Superior temporal gyrus (tissue), 1 donor: ENCODE results near the gene PEX11B.

Experiments
- DNase-seq: peaks from one replicate; pipeline ENCODE4 v3.0.0-alpha.2; 2016; ENCODE audit errors: extremely low spot score

PEX11B gene

GRCh38 chr1:145871994-145872924 lies 46.3 kb downstream of the PEX11B start:
- DNase-seq = peak; percentile 43

DNA sequence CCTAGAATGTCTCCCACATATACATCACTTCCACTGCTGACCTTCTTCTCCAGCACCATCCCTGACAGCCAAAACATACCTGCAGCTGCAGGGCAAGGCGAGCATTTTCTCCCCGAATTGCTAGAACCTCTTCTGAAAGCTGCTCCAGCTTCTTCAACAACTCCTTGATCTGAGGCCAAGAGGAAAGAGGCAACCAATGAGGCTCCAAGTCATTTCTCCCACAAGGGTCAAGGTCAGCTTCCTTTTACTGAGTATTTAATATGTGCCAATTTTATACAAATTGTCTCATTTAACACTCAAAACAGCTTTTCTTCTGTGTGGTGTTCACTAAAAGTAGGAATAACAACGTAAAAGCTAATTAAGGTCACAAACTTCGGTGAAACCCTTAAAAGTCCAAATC lies 50.3 kb downstream of the PEX11B start:
- no peak for DNase-seq

DNA sequence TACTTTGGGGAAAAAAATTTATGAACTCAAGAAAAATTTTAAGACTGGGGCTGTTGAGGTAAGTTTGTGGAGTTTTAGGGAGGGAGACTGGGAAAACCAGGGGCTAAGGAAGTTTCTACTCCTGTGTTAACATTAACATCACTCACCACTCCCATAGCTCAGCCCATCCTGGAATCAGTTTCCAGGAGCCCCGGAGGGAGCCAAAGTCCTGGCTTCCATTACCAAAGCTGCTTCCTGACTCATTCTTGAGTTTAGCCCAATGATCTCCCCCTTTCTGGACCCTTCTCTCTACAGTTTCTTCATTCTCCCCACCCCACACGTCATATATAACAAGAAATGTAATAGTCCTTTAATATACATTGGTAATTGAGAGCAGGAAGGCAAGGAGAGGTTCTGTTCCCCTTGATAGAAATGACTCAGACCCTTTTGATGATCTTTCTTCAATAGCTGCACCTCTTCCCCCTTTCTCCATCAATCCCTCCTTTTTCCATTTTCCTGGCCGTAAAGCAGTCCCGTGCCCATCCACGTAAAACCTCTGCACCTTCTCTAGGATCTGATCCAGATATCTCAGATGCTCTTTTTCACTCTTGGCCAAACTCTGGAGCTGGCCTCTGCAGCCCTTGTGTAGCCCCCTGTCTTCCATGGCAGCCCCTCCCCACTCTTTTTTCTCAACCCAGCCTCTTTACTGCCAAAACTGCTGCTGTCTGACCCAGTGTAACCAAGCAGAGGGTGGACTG lies 55.1 kb downstream of the PEX11B start:
- no peak for DNase-seq
